Adrenal gland (tissue), 5 donors: ENCODE measurements around the gene CIB2.

Experiments
- POLR2A ChIP-seq, 2 donors: fragments of 450-650 bp; IDR thresholded peaks; one replicate each; pipeline ENCODE4 v1.6.1; 2017; ENCODE audit warnings: antibody characterized with exemption in 2 of 2, mild to moderate bottlenecking in 2 of 2, moderate library complexity in 1 of 2
- TF ChIP-seq, protein P1 (sequence below), 6 experiments: fragments of 450-650 bp in 4 of 6; fragments of 200-600 bp in 2 of 6; sonication (generic) in 1 of 6; IDR thresholded peaks; 1 replicate in 5 of 6; 2 replicates in 1 of 6; pipeline versions ENCODE4 v1.5.1 to v1.8.0; 2016 to 2021; ENCODE audit warnings: antibody characterized with exemption in 6 of 6, mild to moderate bottlenecking in 2 of 6, moderate library complexity in 1 of 6
- donor health status: DM: no; HTN: no; CAD: no.

DNA sequence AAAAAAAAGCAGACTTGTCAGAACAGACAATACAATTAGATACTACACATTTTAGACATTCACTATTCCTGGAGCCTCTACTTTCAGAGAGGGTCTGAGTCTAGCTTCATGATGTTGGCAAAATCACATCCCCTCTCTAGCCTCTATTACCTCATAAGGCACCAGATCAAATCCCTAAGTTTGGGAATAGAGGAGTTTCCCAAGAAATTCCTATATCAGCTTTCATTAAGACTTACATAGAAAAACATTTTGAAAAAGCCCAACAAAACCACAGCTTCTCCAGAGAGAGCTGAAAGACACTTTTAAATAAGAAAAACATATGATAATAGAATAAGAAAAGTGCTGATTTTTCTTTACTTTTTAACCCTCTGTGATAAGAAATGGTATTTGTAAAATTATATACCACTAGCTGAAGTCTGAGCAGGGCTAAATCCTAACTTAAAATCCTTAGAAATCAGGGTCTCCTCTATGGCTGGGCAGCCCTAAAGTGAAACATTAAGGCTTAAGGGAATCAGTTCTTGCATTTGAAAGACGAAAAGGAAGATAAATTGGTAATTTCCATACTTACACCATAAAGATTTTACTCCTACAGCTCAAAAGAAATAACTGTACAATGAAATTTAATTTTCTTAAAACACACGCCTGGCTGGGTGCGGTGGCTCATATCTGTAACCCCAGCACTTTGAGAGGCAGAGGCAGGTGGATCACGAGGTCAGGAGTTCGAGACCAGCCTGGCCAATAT is 58.0 kb downstream of the CIB2 start:
- TF ChIP-seq POLR2A (IDR thresholded peaks at IDR 0.05) = no peak
- TF ChIP-seq, protein P1, sequence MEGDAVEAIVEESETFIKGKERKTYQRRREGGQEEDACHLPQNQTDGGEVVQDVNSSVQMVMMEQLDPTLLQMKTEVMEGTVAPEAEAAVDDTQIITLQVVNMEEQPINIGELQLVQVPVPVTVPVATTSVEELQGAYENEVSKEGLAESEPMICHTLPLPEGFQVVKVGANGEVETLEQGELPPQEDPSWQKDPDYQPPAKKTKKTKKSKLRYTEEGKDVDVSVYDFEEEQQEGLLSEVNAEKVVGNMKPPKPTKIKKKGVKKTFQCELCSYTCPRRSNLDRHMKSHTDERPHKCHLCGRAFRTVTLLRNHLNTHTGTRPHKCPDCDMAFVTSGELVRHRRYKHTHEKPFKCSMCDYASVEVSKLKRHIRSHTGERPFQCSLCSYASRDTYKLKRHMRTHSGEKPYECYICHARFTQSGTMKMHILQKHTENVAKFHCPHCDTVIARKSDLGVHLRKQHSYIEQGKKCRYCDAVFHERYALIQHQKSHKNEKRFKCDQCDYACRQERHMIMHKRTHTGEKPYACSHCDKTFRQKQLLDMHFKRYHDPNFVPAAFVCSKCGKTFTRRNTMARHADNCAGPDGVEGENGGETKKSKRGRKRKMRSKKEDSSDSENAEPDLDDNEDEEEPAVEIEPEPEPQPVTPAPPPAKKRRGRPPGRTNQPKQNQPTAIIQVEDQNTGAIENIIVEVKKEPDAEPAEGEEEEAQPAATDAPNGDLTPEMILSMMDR (IDR thresholded peaks at IDR 0.05) = no peak
